ENCODE measurements around the gene CRAMP1.

The CRAMP1 gene

GRCh38 chr16:1597154-1597553 lies 15.0 kb upstream of the CRAMP1 start:
- no peak for DNase-seq

GRCh38 chr16:1601031-1601430 lies 11.1 kb upstream of the CRAMP1 start:
- no peak for DNase-seq

GRCh38 chr16:1601489-1601888 lies 10.7 kb upstream of the CRAMP1 start:
- no peak for DNase-seq

GRCh38 chr16:1602285-1602684 lies 9.9 kb upstream of the CRAMP1 start:
- no peak for DNase-seq

- DNase-seq = no peak
These were observed 5.4 kb upstream of the CRAMP1 start for GRCh38 chr16:1606774-1607173.

- DNase-seq = no peak
These were observed 4.2 kb upstream of the CRAMP1 start for GRCh38 chr16:1607971-1608370.

- peak; percentile 92 for DNase-seq
These were observed 1.9 kb upstream of the CRAMP1 start for GRCh38 chr16:1610071-1610898.

GRCh38 chr16:1610899-1611632 lies 1.1 kb upstream of the CRAMP1 start:
- DNase-seq = no peak

GRCh38 chr16:1613211-1613622 lies 1.1 kb downstream of the CRAMP1 start:
- DNase-seq = no peak

- DNase-seq = no peak
These were observed 1.7 kb downstream of the CRAMP1 start for GRCh38 chr16:1613728-1614455.

- DNase-seq = no peak
These were observed 2.4 kb downstream of the CRAMP1 start for GRCh38 chr16:1614456-1615102.

- no peak for DNase-seq
These were observed 3.6 kb downstream of the CRAMP1 start for GRCh38 chr16:1615761-1616160.

GRCh38 chr16:1619976-1620375 lies 7.8 kb downstream of the CRAMP1 start:
- no peak for DNase-seq

- no peak for DNase-seq
These were observed 8.2 kb downstream of the CRAMP1 start for GRCh38 chr16:1620391-1620790.

- no peak for DNase-seq
These were observed 9.7 kb downstream of the CRAMP1 start for GRCh38 chr16:1621851-1622250.

GRCh38 chr16:1626327-1626726 lies 14.2 kb downstream of the CRAMP1 start:
- DNase-seq = no peak

GRCh38 chr16:1626776-1627175 lies 14.6 kb downstream of the CRAMP1 start:
- no peak for DNase-seq

- DNase-seq = no peak
These were observed 18.5 kb downstream of the CRAMP1 start for GRCh38 chr16:1630450-1631213.

GRCh38 chr16:1631230-1631629 lies 19.1 kb downstream of the CRAMP1 start:
- DNase-seq = no peak

GRCh38 chr16:1631931-1632637 lies 19.9 kb downstream of the CRAMP1 start:
- DNase-seq = no peak

GRCh38 chr16:1632638-1632970 lies 20.4 kb downstream of the CRAMP1 start:
- DNase-seq = no peak

- no peak for DNase-seq
These were observed 21.1 kb downstream of the CRAMP1 start for GRCh38 chr16:1633310-1633709.

All from activated CD8-positive, alpha-beta memory T cell treated with anti-CD3 and anti-CD28 coated beads, Interleukin-2, amount 50 U/mL, for 4 hours (primary cell).